Smooth muscle cell (in vitro differentiated cells): ENCODE results near the gene SLC48A1. TPM values are rescaled to one million over a fixed set of nuclear protein-coding genes. Genes with fewer than 3 reads are reported as not detected.

Experiments
- DNase-seq: peaks from one replicate; lab custom pipeline; 2025; ENCODE audit not compliant: unreplicated experiment; lab: John Stamatoyannopoulos, UW
- H2AFZ ChIP-seq: fragments of 200-600 bp; sonication (generic); 2 replicates; pipeline ENCODE4 v1.6.0; 2016; ENCODE audit warnings: antibody characterized with exemption, low read depth, mild to moderate bottlenecking
- H3F3A ChIP-seq: fragments of 200-600 bp; sonication (generic); 2 replicates; pipeline ENCODE4 v1.6.0; 2017; ENCODE audit warnings: antibody characterized with exemption, low read depth
- H3K27ac ChIP-seq: fragments of 200-600 bp; sonication (generic); 2 replicates; pipeline ENCODE4 v1.5.1; 2016; ENCODE audit warnings: low read depth, mild to moderate bottlenecking
- H3K27me3 ChIP-seq: fragments of 200-600 bp; sonication (generic); 2 replicates; pipeline ENCODE4 v1.6.1; 2016; ENCODE audit warnings: low read depth, mild to moderate bottlenecking
- H3K36me3 ChIP-seq: fragments of 200-600 bp; sonication (generic); 2 replicates; pipeline ENCODE4 v1.5.1; 2016; ENCODE audit warnings: low read depth
- H3K4me1 ChIP-seq: fragments of 200-600 bp; sonication (generic); 2 replicates; pipeline ENCODE4 v1.5.1; 2016; ENCODE audit warnings: low read depth
- H3K4me2 ChIP-seq: fragments of 200-600 bp; sonication (generic); 2 replicates; pipeline ENCODE4 v1.6.0; 2016; ENCODE audit warnings: mild to moderate bottlenecking
- H3K4me3 ChIP-seq: fragments of 200-600 bp; sonication (generic); 2 replicates; pipeline ENCODE4 v1.5.1; 2016; ENCODE audit warnings: mild to moderate bottlenecking
- H3K79me2 ChIP-seq: fragments of 200-600 bp; sonication (generic); 2 replicates; pipeline ENCODE4 v1.6.0; 2016; ENCODE audit warnings: low read depth, mild to moderate bottlenecking
- H3K9ac ChIP-seq: fragments of 200-600 bp; sonication (generic); 2 replicates; pipeline ENCODE4 v1.6.0; 2016; ENCODE audit warnings: low read depth
- H3K9me3 ChIP-seq: fragments of 200-600 bp; sonication (generic); replicated peaks from 2 replicates; pipeline ENCODE4 v1.5.1; 2016; ENCODE audit warnings: low read depth
- H4K20me1 ChIP-seq: fragments of 200-600 bp; sonication (generic); 2 replicates; pipeline ENCODE4 v1.6.0; 2016; ENCODE audit warnings: low read depth
- WGBS: methylation state at CpG from one replicate; pipeline ENCODE4 v1.1.7; 2016; ENCODE audit warnings: low lambda C conversion rate; 5-methylcytosine and 5-hydroxymethylcytosine counted together
- polyA plus RNA-seq: library from polyadenylated mRNA; unstranded; fragments of >200 nt; fragmentation: Nextera tagmentation; extraction: Ambion mirVana; gene quantifications from 2 replicates; pipeline ENCODE4 v1.2.1, GENCODE V29; 2016
- total RNA-seq: library from RNA; depleted of rRNA; stranded (reverse); fragments of >200 nt; gene quantifications from 2 replicates; pipeline ENCODE4 v1.2.3, GENCODE V29; 2014
- TF ChIP-seq, protein P1 (sequence below): fragments of 200-600 bp; sonication (generic); IDR thresholded peaks from 2 replicates; pipeline ENCODE4 v1.5.1; 2017; ENCODE audit warnings: borderline replicate concordance, mild to moderate bottlenecking, antibody characterized with exemption; ENCODE audit not compliant: insufficient read depth, poor library complexity, severe bottlenecking

Gene SLC48A1
- total and polyA plus RNA-seq, 2 experiments from 2014 or later: 6.2 to 11.4 TPM

- H3K79me2 ChIP-seq: no peaks in the 10 kb centered on the region
- no peaks in the 10 kb centered on the region for H3K36me3 ChIP-seq
- H3K4me1 ChIP-seq: peaks cover 11% of the 10 kb centered on the region
- H3K9ac ChIP-seq: no peak overlapping the region
- no peak overlapping the region for H3K4me2 ChIP-seq
- no peak overlapping the region for H2AFZ ChIP-seq
- no peak for DNase-seq
- no peaks in the 10 kb centered on the region for H3K27me3 ChIP-seq
- no peaks in the 10 kb centered on the region for H3K9me3 ChIP-seq
- no peaks in the 10 kb centered on the region for H3F3A ChIP-seq
- TF ChIP-seq, protein P1, sequence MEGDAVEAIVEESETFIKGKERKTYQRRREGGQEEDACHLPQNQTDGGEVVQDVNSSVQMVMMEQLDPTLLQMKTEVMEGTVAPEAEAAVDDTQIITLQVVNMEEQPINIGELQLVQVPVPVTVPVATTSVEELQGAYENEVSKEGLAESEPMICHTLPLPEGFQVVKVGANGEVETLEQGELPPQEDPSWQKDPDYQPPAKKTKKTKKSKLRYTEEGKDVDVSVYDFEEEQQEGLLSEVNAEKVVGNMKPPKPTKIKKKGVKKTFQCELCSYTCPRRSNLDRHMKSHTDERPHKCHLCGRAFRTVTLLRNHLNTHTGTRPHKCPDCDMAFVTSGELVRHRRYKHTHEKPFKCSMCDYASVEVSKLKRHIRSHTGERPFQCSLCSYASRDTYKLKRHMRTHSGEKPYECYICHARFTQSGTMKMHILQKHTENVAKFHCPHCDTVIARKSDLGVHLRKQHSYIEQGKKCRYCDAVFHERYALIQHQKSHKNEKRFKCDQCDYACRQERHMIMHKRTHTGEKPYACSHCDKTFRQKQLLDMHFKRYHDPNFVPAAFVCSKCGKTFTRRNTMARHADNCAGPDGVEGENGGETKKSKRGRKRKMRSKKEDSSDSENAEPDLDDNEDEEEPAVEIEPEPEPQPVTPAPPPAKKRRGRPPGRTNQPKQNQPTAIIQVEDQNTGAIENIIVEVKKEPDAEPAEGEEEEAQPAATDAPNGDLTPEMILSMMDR: no peak
- 83% methylated on average over 4 of the region's 4 CpGs for WGBS
- H4K20me1 ChIP-seq: no peaks in the 10 kb centered on the region
- no peak overlapping the region for H3K27ac ChIP-seq
- no peak overlapping the region for H3K4me3 ChIP-seq
Observed at GRCh38 chr12:47733142-47733541, 39.9 kb upstream of the SLC48A1 start.

DNA sequence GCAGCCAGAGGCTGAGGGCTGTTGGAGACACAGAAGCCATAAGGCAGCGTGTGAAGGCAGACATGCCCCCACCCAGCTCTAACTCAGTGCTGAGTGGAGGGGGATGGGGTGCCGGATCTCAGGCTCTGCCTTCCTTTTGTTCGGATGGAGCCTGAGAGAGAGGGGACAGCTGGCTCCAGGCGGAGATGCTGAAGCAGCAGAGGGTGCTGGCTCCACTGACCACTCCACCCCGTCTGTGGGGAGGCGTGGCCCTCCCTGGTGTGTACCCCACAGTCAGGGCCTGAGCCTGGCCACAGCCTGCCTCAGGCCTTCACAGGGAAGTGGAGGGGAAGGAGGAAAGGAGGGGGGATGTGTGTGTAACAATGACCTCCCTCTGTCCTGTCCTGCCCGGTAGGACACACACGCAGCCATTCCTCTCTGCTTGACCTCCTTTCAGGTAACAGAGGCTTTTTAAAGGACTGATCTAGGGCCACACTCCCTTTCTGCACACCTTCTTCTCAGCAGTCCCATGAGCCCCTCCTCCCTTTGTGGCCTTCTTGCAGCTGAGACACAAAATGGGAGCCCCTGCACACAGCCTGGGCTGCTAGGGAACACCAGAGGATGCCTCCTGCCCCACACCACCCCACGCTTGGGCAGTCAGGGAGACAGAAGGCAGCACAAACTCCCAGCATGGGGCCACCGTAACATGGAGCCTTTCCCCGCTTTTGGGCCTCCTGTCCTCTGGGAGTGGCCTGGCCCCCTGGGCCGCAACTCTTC is 38.1 kb upstream of the SLC48A1 start:
- H2AFZ ChIP-seq: no peak overlapping the region
- peaks cover 11% of the 10 kb centered on the region for H3K4me1 ChIP-seq
- no peaks in the 10 kb centered on the region for H3K79me2 ChIP-seq
- no peak overlapping the region for H3K4me3 ChIP-seq
- H3K27ac ChIP-seq: no peak overlapping the region
- TF ChIP-seq, protein P1: no peak
- 68% methylated on average over 11 of the region's 12 CpGs for WGBS
- H3K36me3 ChIP-seq: no peaks in the 10 kb centered on the region
- H3K27me3 ChIP-seq: no peaks in the 10 kb centered on the region
- no peak for DNase-seq
- no peaks in the 10 kb centered on the region for H3F3A ChIP-seq
- no peaks in the 10 kb centered on the region for H3K9me3 ChIP-seq
- no peak overlapping the region for H3K9ac ChIP-seq
- no peaks in the 10 kb centered on the region for H4K20me1 ChIP-seq
- H3K4me2 ChIP-seq: no peak overlapping the region

- Histone ChIP-seq H3K4me3 (no peak overlapping the region), H3K9ac (no peak overlapping the region), H3F3A (no peaks in the 10 kb centered on the region), H3K27ac (no peak overlapping the region), H3K4me2 (no peak overlapping the region), H3K79me2 (no peaks in the 10 kb centered on the region), H3K36me3 (no peaks in the 10 kb centered on the region), H4K20me1 (no peaks in the 10 kb centered on the region), H3K27me3 (no peaks in the 10 kb centered on the region), H2AFZ (no peak overlapping the region), H3K9me3 (no peaks in the 10 kb centered on the region), H3K4me1 (peaks cover 11% of the 10 kb centered on the region)
- no peak for DNase-seq
- WGBS: 79% methylated on average over 11 of the region's 11 CpGs
- TF ChIP-seq, protein P1: no peak
Observed at GRCh38 chr12:47735649-47736048, 37.4 kb upstream of the SLC48A1 start.

DNA sequence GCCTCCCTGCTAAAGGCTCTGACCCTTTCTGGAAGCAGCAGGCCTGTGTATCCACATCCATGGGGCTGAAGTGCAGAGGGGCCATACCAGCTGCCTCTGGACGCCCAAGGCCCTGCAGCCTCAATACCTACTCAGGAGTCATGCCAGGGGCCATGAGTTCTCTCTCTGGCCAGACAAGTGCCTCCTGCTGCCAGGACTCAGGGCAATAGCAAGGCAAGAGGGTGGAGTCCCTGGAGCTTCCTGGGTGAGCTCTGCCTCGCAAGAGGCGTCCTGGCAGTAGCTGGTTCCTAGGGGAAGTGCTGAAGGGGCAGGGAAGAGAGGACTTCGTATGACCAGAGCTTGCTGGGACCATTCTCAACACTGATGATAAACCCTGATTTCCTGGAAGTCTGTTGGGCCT is 36.8 kb upstream of the SLC48A1 start:
- Histone ChIP-seq H2AFZ (no peak overlapping the region), H3K79me2 (no peaks in the 10 kb centered on the region), H3K4me1 (peaks cover 16% of the 10 kb centered on the region), H3K9ac (no peak overlapping the region), H3K4me3 (no peak overlapping the region), H4K20me1 (no peaks in the 10 kb centered on the region), H3K9me3 (no peaks in the 10 kb centered on the region), H3K27me3 (no peaks in the 10 kb centered on the region), H3F3A (no peaks in the 10 kb centered on the region), H3K27ac (no peak overlapping the region), H3K4me2 (no peak overlapping the region), H3K36me3 (no peaks in the 10 kb centered on the region)
- DNase-seq: no peak
- TF ChIP-seq, protein P1: no peak
- WGBS: 81% methylated on average over 4 of the region's 4 CpGs
